GM19035 (cell line): ENCODE data around the gene EZR.

Source experiments
- ATAC-seq: cut with Tn5 transposase; IDR thresholded peaks from one replicate; pipeline ENCODE4 v1.9.1; 2021; ENCODE audit not compliant: unreplicated experiment

EZR gene

GRCh38 chr6:158764183-158764849 is 54.9 kb downstream of the EZR start:
- ATAC-seq: no peak

DNA sequence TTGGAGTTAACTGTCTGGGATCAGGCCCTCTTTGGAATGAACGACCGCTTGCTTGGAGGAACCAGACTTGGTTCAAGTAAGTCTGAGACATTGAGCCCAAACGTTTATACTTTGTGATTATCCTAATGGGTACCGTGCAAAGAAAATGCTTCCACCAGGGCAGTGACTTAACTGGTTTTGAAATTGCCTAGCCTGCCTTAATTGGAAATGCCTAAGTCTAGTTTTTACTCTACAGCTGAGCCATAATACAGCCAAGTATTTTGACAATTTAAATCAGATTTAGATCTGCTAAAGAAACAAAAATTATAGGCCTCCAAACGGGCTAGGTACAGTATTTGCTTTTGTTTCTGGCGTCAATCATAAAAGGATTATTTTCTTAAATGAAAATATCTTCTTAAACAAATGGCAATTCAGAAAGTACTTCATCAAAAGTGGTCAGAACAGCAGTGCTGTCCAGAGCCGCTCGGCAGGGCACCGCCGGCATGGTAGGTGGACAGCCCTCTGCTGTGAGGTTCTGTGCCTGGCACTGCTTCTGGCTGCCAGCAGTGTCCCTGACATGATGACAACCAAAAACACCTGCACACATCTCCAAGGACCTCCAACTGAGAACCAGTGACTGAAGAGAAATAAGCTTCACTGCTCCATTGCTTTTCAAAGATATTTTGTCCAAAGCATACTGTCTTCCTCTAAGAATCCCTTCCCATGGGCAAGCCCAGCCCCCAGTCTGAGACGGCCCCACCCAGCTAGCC is 55.6 kb downstream of the EZR start:
- ATAC-seq: no peak

- ATAC-seq: no peak
These were observed 56.3 kb downstream of the EZR start for GRCh38 chr6:158762787-158763433.

DNA sequence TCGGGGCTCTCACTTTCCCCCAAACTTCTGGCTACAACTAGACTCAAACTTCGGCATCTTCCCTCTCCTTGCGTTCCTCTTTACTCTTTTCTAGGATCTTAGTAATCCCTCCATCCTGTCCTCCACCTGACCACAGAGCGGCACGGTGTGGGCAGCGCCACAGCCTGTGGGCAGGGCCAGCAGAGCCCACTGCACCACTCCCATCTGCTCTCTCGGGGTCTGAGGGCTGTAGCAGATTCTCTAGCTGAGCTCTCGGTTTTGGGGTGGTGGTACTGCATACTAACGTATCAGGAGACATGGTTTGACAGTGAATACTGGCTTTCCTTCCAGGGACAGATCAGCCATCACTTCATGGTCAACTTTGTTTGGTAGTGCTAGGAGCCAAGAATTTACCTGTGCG is 57.4 kb downstream of the EZR start:
- ATAC-seq: no peak

GRCh38 chr6:158760618-158761250 is 58.4 kb downstream of the EZR start:
- no peak for ATAC-seq

- ATAC-seq: no peak
These were observed 59.1 kb downstream of the EZR start for GRCh38 chr6:158759966-158760617.

DNA sequence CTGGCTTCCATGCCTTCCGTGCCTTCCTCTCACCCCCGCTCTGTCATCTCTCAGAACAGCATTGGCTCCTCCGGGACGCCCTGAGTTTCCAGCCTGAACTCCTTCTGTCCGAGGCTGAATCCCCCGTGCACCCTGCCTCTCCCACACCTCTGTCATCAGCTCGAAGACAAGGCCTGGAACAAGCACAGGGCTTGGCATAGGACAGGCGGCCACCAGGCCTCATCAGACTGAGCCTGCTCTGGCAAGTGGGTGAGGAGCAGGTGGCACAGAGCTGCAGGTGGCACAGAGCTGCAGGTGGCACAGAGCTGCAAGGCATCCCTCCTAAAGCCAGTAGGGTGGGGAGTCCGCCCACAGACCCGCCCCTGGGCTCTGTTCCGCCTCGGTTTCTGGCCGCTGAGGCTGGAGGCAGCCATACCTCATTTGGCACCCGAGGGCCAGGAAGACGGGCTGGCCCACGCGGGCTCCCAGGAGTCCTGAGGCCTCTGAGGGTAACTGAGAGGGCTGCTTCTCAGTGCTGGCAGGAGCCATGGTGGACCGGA is 60.2 kb downstream of the EZR start:
- ATAC-seq: no peak

GRCh38 chr6:158758451-158758860 is 60.7 kb downstream of the EZR start:
- no peak for ATAC-seq

DNA sequence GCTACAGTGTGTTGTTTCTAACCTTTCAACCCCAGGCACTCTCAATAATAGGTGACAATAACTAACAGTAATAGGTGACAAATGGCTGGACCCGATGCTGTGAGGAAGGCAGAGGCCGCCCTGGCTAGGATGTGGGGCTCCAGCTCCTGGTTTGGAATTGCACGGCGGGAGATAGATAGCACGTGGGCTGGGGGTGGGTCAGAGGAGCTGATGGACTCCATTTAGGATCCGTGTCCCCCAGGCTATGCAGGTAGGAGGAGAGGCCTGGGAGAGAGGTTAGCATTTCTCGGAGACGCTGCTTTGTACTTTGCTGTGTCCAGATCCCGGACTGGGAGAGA is 61.4 kb downstream of the EZR start:
- ATAC-seq: no peak

- ATAC-seq: no peak
These were observed 62.0 kb downstream of the EZR start for GRCh38 chr6:158756977-158757752.

DNA sequence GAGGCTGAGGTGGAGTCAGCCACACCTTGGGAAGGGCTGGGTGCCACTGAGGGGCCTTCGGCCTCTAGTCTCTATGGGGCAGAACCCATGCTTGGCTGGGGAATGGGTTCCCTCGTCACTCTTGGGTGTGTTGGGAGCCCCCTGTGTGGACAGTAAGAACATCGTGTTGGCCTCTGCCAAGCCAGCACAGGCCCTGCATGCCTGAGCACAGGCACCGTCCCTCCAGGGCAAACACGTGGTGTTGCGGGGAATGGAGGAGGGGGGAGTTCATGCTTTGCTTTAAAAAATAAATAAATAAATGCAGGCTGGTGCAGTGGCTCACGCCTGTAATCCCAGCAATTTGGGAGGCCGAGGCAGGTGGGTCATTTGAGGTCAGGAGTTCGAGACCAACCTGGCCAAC is 63.0 kb downstream of the EZR start:
- no peak for ATAC-seq

- ATAC-seq: no peak
These were observed 63.5 kb downstream of the EZR start for GRCh38 chr6:158755636-158756035.

DNA sequence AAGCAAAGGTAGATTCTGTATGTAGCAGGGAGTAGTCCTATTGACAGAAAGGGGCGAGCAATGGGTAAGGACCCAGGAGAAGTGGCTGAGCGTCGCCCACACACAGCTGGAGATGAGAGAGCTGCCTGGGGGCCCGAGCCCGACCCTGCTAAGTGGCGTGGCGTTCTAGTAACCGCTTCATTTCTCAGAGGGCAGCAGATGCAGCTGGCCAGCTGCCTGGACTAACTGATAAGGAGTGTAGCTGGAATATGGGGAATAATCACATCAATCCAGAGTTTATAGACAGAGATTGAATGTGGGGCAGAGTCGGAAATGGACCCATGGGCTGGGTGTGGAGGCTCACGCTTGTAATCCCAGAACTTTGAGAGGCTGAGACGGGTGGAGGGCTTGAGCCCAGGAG is 64.4 kb downstream of the EZR start:
- ATAC-seq: no peak

- ATAC-seq: no peak
These were observed 65.4 kb downstream of the EZR start for GRCh38 chr6:158753811-158754210.

- no peak for ATAC-seq
These were observed 66.6 kb downstream of the EZR start for GRCh38 chr6:158752613-158753012.

DNA sequence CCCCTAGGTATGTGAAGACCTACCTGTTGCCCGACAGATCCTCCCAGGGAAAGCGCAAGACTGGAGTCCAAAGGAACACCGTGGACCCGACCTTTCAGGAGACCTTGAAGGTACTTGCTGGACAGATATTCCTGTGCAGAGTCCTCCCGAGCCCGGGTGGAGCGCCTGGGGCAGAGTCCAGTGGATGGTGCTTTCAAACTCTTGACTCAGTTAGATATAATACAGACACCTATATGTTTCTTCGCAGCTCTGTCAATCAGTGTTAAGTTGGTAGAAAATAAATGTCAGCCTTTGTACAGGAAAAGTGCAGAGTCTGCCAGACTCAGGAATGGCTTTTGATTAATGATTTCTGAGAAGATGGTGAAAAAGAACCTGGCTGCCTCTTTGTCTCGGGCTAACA is 67.2 kb downstream of the EZR start:
- no peak for ATAC-seq

- ATAC-seq: no peak
These were observed 67.9 kb downstream of the EZR start for GRCh38 chr6:158751224-158751623.

DNA sequence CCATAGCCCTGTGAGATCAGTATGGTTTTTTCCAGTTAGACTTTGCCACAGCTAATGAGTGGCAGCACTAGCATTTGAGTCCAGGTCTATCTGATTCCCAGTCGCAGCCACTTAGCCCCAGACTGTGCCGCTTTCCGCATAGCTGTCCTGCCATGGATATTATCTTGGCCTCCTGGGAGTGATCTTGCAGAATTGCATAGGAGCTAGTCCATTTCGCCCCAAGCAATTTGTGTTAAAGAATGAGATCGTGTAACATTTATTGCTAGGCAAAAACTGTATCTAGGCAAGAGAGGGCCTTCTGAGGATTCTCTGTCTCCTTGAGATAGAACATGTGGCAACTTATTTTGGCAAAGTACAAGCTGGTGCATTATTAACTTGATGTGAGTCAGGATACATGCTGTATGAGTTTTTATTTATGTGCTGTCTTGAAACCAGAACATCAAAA is 74.2 kb downstream of the EZR start:
- ATAC-seq: no peak

GRCh38 chr6:158743033-158743651 is 76.0 kb downstream of the EZR start:
- no peak for ATAC-seq

- no peak for ATAC-seq
These were observed 79.5 kb downstream of the EZR start for GRCh38 chr6:158739673-158740072.
